H1 (cell line): ENCODE data around the gene UBE2I. TPM values are rescaled to one million over a fixed set of nuclear protein-coding genes. Genes with fewer than 3 reads are reported as not detected.

Experiments used
- CTCF ChIA-PET: fragments of 300-600 bp; sonication (Branson Sonifier 250); formaldehyde crosslinking; loops from one replicate; lab custom pipeline; 2021; ENCODE audit not compliant: partially characterized antibody; lab: Charles Lee
- POLR2A ChIA-PET: fragments of 300-600 bp; sonication (Branson Sonifier 250); formaldehyde crosslinking; loops from one replicate; lab custom pipeline; 2021; ENCODE audit warnings: inconsistent platforms; ENCODE audit not compliant: partially characterized antibody; lab: Charles Lee
- DNase-seq, 2 experiments: peaks; one replicate each; pipeline versions ENCODE4 v3.0.0 to v3.0.0-alpha.2; 2010 to 2022; ENCODE audit warnings: low spot score in 2 of 2, low read depth in 1 of 2, mixed read lengths in 1 of 2
- FAIRE-seq: peaks from 2 replicates; lab custom pipeline; 2011; peaks lifted over from hg19 to GRCh38; lab: Jason Lieb, UNC
- H2AFZ ChIP-seq: 2 replicates; pipeline ENCODE4 v1.8.1; 2012; ENCODE audit warnings: low read length, inconsistent platforms
- H2AK5ac ChIP-seq: 2 replicates; pipeline ENCODE4 v1.6.1; 2013; ENCODE audit warnings: low read depth, low read length
- H2BK120ac ChIP-seq: replicated peaks from 2 replicates; pipeline ENCODE3; 2013; ENCODE audit warnings: low read depth, low read length, inconsistent platforms
- H2BK12ac ChIP-seq: 2 replicates; pipeline ENCODE4 v1.6.1; 2013; ENCODE audit warnings: low read depth, low read length
- H2BK15ac ChIP-seq: 2 replicates; pipeline ENCODE4 v1.6.1; 2013; ENCODE audit warnings: low read length
- H2BK20ac ChIP-seq: 2 replicates; pipeline ENCODE4 v1.6.1; 2013; ENCODE audit warnings: low read length
- H2BK5ac ChIP-seq: 2 replicates; pipeline ENCODE4 v1.6.1; 2013; ENCODE audit warnings: low read depth, low read length
- H3K14ac ChIP-seq: 2 replicates; pipeline ENCODE4 v1.6.1; 2013; ENCODE audit warnings: inconsistent platforms; ENCODE audit not compliant: insufficient read length
- H3K18ac ChIP-seq: 2 replicates; pipeline ENCODE4 v1.6.1; 2013; ENCODE audit warnings: low read length; ENCODE audit errors: extremely low read depth
- H3K23ac ChIP-seq: 2 replicates; pipeline ENCODE4 v1.6.1; 2013; ENCODE audit warnings: inconsistent platforms; ENCODE audit not compliant: insufficient read length
- H3K23me2 ChIP-seq: 2 replicates; pipeline ENCODE4 v1.6.1; 2013; ENCODE audit warnings: low read depth, low read length
- H3K27ac ChIP-seq: 2 replicates; pipeline ENCODE4 v1.6.1; 2011; ENCODE audit warnings: low read depth, low read length, inconsistent platforms
- H3K27me3 ChIP-seq, 4 experiments: replicated peaks in 1 of 4; 1 replicate in 1 of 4; 2 replicates in 3 of 4; pipeline versions ENCODE4 v1.6.1 to v1.8.1; 2011 to 2013; ENCODE audit warnings: low read length in 3 of 4, mild to moderate bottlenecking in 3 of 4, inconsistent platforms in 2 of 4, mixed read lengths in 2 of 4, moderate library complexity in 1 of 4; ENCODE audit not compliant: control insufficient read depth in 3 of 4, insufficient read depth in 3 of 4; ENCODE audit errors: extremely low read depth in 1 of 4
- H3K36me3 ChIP-seq, 4 experiments: 2 replicates each; pipeline versions ENCODE4 v1.6.1 to v1.8.1; 2011 to 2013; ENCODE audit warnings: mild to moderate bottlenecking in 4 of 4, low read length in 3 of 4, moderate library complexity in 2 of 4, control low read depth in 1 of 4, inconsistent platforms in 1 of 4; ENCODE audit not compliant: insufficient read depth in 4 of 4, control insufficient read depth in 2 of 4
- H3K4ac ChIP-seq: replicated peaks from 2 replicates; pipeline ENCODE3; 2013; ENCODE audit warnings: low read length, low read depth, mixed read lengths, inconsistent platforms; ENCODE audit not compliant: insufficient read length
- H3K4me1 ChIP-seq, 4 experiments: replicated peaks in 1 of 4; 1 replicate in 1 of 4; 2 replicates in 3 of 4; pipeline versions ENCODE4 v1.6.1 to v1.8.1; 2011 to 2013; ENCODE audit warnings: low read length in 3 of 4, inconsistent platforms in 2 of 4, mixed read lengths in 1 of 4; ENCODE audit not compliant: insufficient read depth in 4 of 4, control insufficient read depth in 3 of 4
- H3K4me2 ChIP-seq, 2 experiments: 2 replicates each; pipeline versions ENCODE4 v1.6.1 to v1.8.1; 2011 to 2013; ENCODE audit warnings: low read depth in 2 of 2, low read length in 2 of 2, control low read depth in 1 of 2, inconsistent platforms in 1 of 2, mild to moderate bottlenecking in 1 of 2; ENCODE audit not compliant: insufficient read depth in 1 of 2
- H3K4me3 ChIP-seq, 4 experiments: fragments of 200-600, 300-600 bp in 1 of 4; sonication (generic), shearing (Covaris generic), sonication (Bioruptor Twin) in 1 of 4; 2 replicates each; pipeline versions ENCODE4 v1.5.1 to v1.8.1; 2011 to 2016; ENCODE audit warnings: low read length in 4 of 4, low read depth in 3 of 4, control low read depth in 2 of 4, inconsistent platforms in 2 of 4, mild to moderate bottlenecking in 2 of 4, mixed read lengths in 1 of 4, moderate library complexity in 1 of 4; ENCODE audit not compliant: insufficient read depth in 2 of 4; ENCODE audit errors: extremely low read depth in 1 of 4
- H3K56ac ChIP-seq: replicated peaks from 2 replicates; pipeline ENCODE3; 2013; ENCODE audit warnings: low read depth, mild to moderate bottlenecking, mixed read lengths, low read length, inconsistent platforms; ENCODE audit not compliant: insufficient read length
- H3K79me1 ChIP-seq: 2 replicates; pipeline ENCODE4 v1.6.1; 2013; ENCODE audit warnings: low read depth, low read length, control low read depth
- H3K79me2 ChIP-seq, 2 experiments: 2 replicates each; pipeline versions ENCODE4 v1.6.1 to v1.8.1; 2012 to 2013; ENCODE audit warnings: low read length in 2 of 2, mild to moderate bottlenecking in 2 of 2, inconsistent platforms in 1 of 2; ENCODE audit not compliant: insufficient read depth in 2 of 2, control insufficient read depth in 1 of 2
- H3K9ac ChIP-seq, 4 experiments: replicated peaks in 1 of 4; 1 replicate in 1 of 4; 2 replicates in 3 of 4; pipeline versions ENCODE4 v1.6.1 to v1.8.1; 2011 to 2013; ENCODE audit warnings: low read depth in 3 of 4, low read length in 3 of 4, control low read depth in 2 of 4, mild to moderate bottlenecking in 2 of 4, moderate library complexity in 2 of 4, inconsistent platforms in 1 of 4; ENCODE audit errors: extremely low read depth in 1 of 4
- H3K9me3 ChIP-seq, 2 experiments: 2 replicates each; pipeline versions ENCODE4 v1.6.1 to v1.8.1; 2012 to 2013; ENCODE audit warnings: mild to moderate bottlenecking in 2 of 2, moderate library complexity in 2 of 2, control low read depth in 1 of 2, inconsistent platforms in 1 of 2, low read depth in 1 of 2, low read length in 1 of 2, mixed read lengths in 1 of 2; ENCODE audit not compliant: insufficient read depth in 2 of 2
- H4K20me1 ChIP-seq, 2 experiments: replicated peaks in 1 of 2; 2 replicates each; pipeline versions ENCODE3 to v1.8.1; 2011 to 2013; ENCODE audit warnings: inconsistent platforms in 2 of 2, low read length in 2 of 2, mild to moderate bottlenecking in 1 of 2; ENCODE audit not compliant: insufficient read depth in 2 of 2, control insufficient read depth in 1 of 2
- H4K5ac ChIP-seq: 2 replicates; pipeline ENCODE4 v1.6.1; 2013; ENCODE audit warnings: low read length, low read depth, mixed read lengths, inconsistent platforms; ENCODE audit not compliant: insufficient read length
- H4K8ac ChIP-seq: 2 replicates; pipeline ENCODE4 v1.8.0; 2013; ENCODE audit warnings: mild to moderate bottlenecking, moderate library complexity, low read length, inconsistent platforms; ENCODE audit not compliant: insufficient read depth; ENCODE audit errors: extremely low read depth
- H4K91ac ChIP-seq: replicated peaks from 2 replicates; pipeline ENCODE3; 2013; ENCODE audit warnings: low read length, mixed read lengths, inconsistent platforms; ENCODE audit not compliant: insufficient read length
- ASH2L ChIP-seq: fragments of 200-600, 300-600 bp; sonication (generic); IDR thresholded peaks from one replicate; pipeline ENCODE4 v1.7.1; 2017; ENCODE audit warnings: low read length
- CTBP2 ChIP-seq: IDR thresholded peaks from 2 replicates; pipeline ENCODE4 v1.7.0; 2011; ENCODE audit warnings: borderline replicate concordance, mild to moderate bottlenecking, moderate library complexity, mixed read lengths, low read length; ENCODE audit not compliant: insufficient read depth, insufficient read length
- EP300 ChIP-seq, 2 experiments: IDR thresholded peaks; 1 replicate in 1 of 2; 2 replicates in 1 of 2; pipeline ENCODE4 v1.6.1; 2011 to 2012; ENCODE audit warnings: low read depth in 2 of 2, low read length in 2 of 2, mild to moderate bottlenecking in 2 of 2, borderline replicate concordance in 1 of 2, inconsistent platforms in 1 of 2, moderate library complexity in 1 of 2
- JUND ChIP-seq: IDR thresholded peaks from 2 replicates; pipeline ENCODE4 v1.6.1; 2011; ENCODE audit warnings: mild to moderate bottlenecking, improper control_type of control experiment, low read length
- MAFK ChIP-seq: IDR thresholded peaks from 2 replicates; pipeline ENCODE4 v1.6.1; 2012; ENCODE audit warnings: low read depth, mild to moderate bottlenecking, improper control_type of control experiment, low read length
- RAD21 ChIP-seq, 2 experiments: IDR thresholded peaks in 1 of 2; conservative IDR thresholded peaks in 1 of 2; 2 replicates each; pipeline ENCODE4 v1.6.1; 2011; ENCODE audit warnings: low read depth in 2 of 2, low read length in 2 of 2, improper control_type of control experiment in 1 of 2, inconsistent platforms in 1 of 2, mild to moderate bottlenecking in 1 of 2, moderate library complexity in 1 of 2
- RBBP5 ChIP-seq: IDR thresholded peaks from 2 replicates; pipeline ENCODE4 v1.7.1; 2012; ENCODE audit warnings: low read depth, mild to moderate bottlenecking, inconsistent platforms, low read length, moderate library complexity, borderline replicate concordance
- RFX5 ChIP-seq: IDR thresholded peaks from 2 replicates; pipeline ENCODE4 v1.6.1; 2011; ENCODE audit warnings: low read depth, low read length, improper control_type of control experiment, borderline replicate concordance
- SP4 ChIP-seq: IDR thresholded peaks from 2 replicates; pipeline ENCODE4 v1.6.1; 2012; ENCODE audit warnings: low read length, inconsistent platforms
- TAF7 ChIP-seq: optimal IDR thresholded peaks from 2 replicates; pipeline ENCODE3; 2011; ENCODE audit warnings: low read depth, mild to moderate bottlenecking, inconsistent platforms, low read length, moderate library complexity, borderline replicate concordance
- YY1 ChIP-seq: IDR thresholded peaks from 2 replicates; pipeline ENCODE4 v1.6.1; 2011; ENCODE audit warnings: low read depth, mild to moderate bottlenecking, low read length
- WGBS, 2 experiments: shearing (Covaris generic) in 1 of 2; methylation state at CpG; one replicate each; pipeline versions ENCODE4 v1.1.6 to v1.1.7; 2013 to 2015; ENCODE audit warnings: low lambda C conversion rate in 2 of 2, mixed read lengths in 2 of 2, inconsistent platforms in 1 of 2, low coverage in 1 of 2, missing lambda C conversion rate in 1 of 2; ENCODE audit not compliant: insufficient replicate concordance in 2 of 2, insufficient coverage in 1 of 2, insufficient read length in 1 of 2; ENCODE audit errors: extremely low coverage in 1 of 2, missing lambda C conversion rate in 1 of 2; 5-methylcytosine and 5-hydroxymethylcytosine counted together
- polyA plus RNA-seq, 7 experiments: library from polyadenylated mRNA; depleted of rRNA in 3 of 7; stranded (reverse) in 5 of 7; unstranded in 2 of 7; fragments of >200 nt in 5 of 7; fragments of 200-250 nt in 2 of 7; gene quantifications; 1 replicate in 5 of 7; 2 replicates in 1 of 7; 4 replicates in 1 of 7; pipeline versions ENCODE4 v1.2.1 to v1.2.3, GENCODE V29; 2011 to 2013; ENCODE audit warnings: missing spikeins in 2 of 7, mixed read lengths in 2 of 7
- total RNA-seq: library from RNA; stranded (reverse); fragmentation: NEBNext Ultra II Directional; extraction: Animal tissue kit (Norgen Biotek cat#: 25700); gene quantifications from 2 replicates; pipeline ENCODE4 v1.2.1, GENCODE V29; 2021

UBE2I gene
- total and polyA plus RNA-seq, 2 of the 8 experiments (the other 6 are each of a cell fraction or from before 2014, with no cell fraction given) = 148 to 268 TPM

- no peak for FAIRE-seq
- H3K4me1 ChIP-seq = peaks cover 0 to 12% (median 5%) of the 10 kb centered on the region in 4 experiments; a peak in 5 of 7 replicates
- no peak overlapping the region for H2BK20ac ChIP-seq
- POLR2A ChIA-PET = interaction anchor here (0.6 to 11.4 kb wide), 8 partner anchors 8 to 140 kb away, joined by 3 to 106 read pairs (median 5); no protein-coding TSS in a partner anchor
- H4K20me1 ChIP-seq = peaks cover 52 to 54% of the 10 kb centered on the region in 2 experiments
- no peak overlapping the region for H3K23ac ChIP-seq
- CTCF ChIA-PET = interaction anchor here (1.0 to 1.9 kb wide), 7 partner anchors 11 to 35 kb away, joined by 3 to 4 read pairs (median 4); no protein-coding TSS in a partner anchor
- peaks cover 36 to 66% of the 10 kb centered on the region in 2 experiments for H3K79me2 ChIP-seq
- H3K23me2 ChIP-seq = peaks cover 22% of the 10 kb centered on the region
- WGBS, 2 experiments = 88% methylated on average over 35 of the region's 35 CpGs; no CpG with 5 or more reads in 1 of the 2 experiments
- no peak for DNase-seq
- H3K14ac ChIP-seq = no peak overlapping the region
- H4K5ac ChIP-seq = no peak overlapping the region
- no peak overlapping the region for H3K4ac ChIP-seq
- no peak overlapping the region for H2BK12ac ChIP-seq
- H3K9ac ChIP-seq = peak overlapping the region in 1 of 4 experiments; percentile 100; a peak in 2 of 7 replicates
- no peak overlapping the region for H4K91ac ChIP-seq
- peaks cover 18 to 41% (median 28%) of the 10 kb centered on the region in 4 experiments; a peak in 7 of 8 replicates for H3K36me3 ChIP-seq
- TF ChIP-seq YY1 = no peak
- TF ChIP-seq ASH2L = no peak
- TF ChIP-seq EP300 (IDR thresholded peaks at IDR 0.05; ENCODE audit: borderline replicate concordance in 1 of 2, low read depth in 2 of 2, low read length in 2 of 2) = no peak
- no peak for TF ChIP-seq RFX5
- TF ChIP-seq CTBP2 = no peak
- no peak for TF ChIP-seq TAF7
- no peak for TF ChIP-seq RBBP5
- TF ChIP-seq SP4 = no peak
- no peak for TF ChIP-seq RAD21 (IDR thresholded peaks at IDR 0.05 in 1 of 2, conservative IDR thresholded peaks at IDR 0.05 in 1 of 2; ENCODE audit: low read depth in 2 of 2, low read length in 2 of 2)
- no peak for TF ChIP-seq MAFK
- TF ChIP-seq JUND = no peak
- peak overlapping the region; percentile 79; the same call in 1 of the 2 replicates for H4K8ac ChIP-seq
- H3K9me3 ChIP-seq = no peaks in the 10 kb centered on the region
- no peak overlapping the region for H3K56ac ChIP-seq
- H2AFZ ChIP-seq = no peak overlapping the region
- peak overlapping the region; percentile 89 to 98 (median 96); a peak in 7 of 8 replicates for H3K4me3 ChIP-seq
- no peak overlapping the region for H3K18ac ChIP-seq
- no peak overlapping the region for H2BK120ac ChIP-seq
- peaks cover 6% of the 10 kb centered on the region; the same call in 1 of the 2 replicates for H3K79me1 ChIP-seq
- H3K27ac ChIP-seq = 0 out of 2 replicates have a peak overlapping the region, but pooled peaks have one; percentile 25
- H2BK5ac ChIP-seq = no peak overlapping the region
- H2BK15ac ChIP-seq = no peak overlapping the region
- peak overlapping the region; percentile 96 to 99 for H3K4me2 ChIP-seq
- no peak overlapping the region for H2AK5ac ChIP-seq
- no peaks in the 10 kb centered on the region for H3K27me3 ChIP-seq
Measured at GRCh38 chr16:1311738-1312466, 2.5 kb downstream of the UBE2I start.
